NCI-H2029 (cell line): ENCODE results near the gene ADAMTS2.
"Not testable (repeated sequence)": the region's sequence is repeated elsewhere in the genome, so short reads cannot be mapped to it uniquely, and the experiment has no call there.

ENCODE experiments used
- DNase-seq: peaks from one replicate; lab custom pipeline; 2025; lab: John Stamatoyannopoulos, UW

Gene ADAMTS2

GRCh38 chr5:179217356-179217755 lies 127.9 kb downstream of the ADAMTS2 start:
- DNase-seq = no peak

GRCh38 chr5:179216381-179216780 lies 128.9 kb downstream of the ADAMTS2 start:
- DNase-seq = not testable (repeated sequence)

- DNase-seq = no peak
Observed at GRCh38 chr5:179215576-179215975, 129.7 kb downstream of the ADAMTS2 start.

GRCh38 chr5:179214678-179215077 lies 130.6 kb downstream of the ADAMTS2 start:
- no peak for DNase-seq

- no peak for DNase-seq
Observed at GRCh38 chr5:179212870-179213269, 132.4 kb downstream of the ADAMTS2 start.

- DNase-seq = no peak
Observed at GRCh38 chr5:179211631-179212030, 133.6 kb downstream of the ADAMTS2 start.

- no peak for DNase-seq
Observed at GRCh38 chr5:179211068-179211467, 134.2 kb downstream of the ADAMTS2 start.

GRCh38 chr5:179210478-179210877 lies 134.8 kb downstream of the ADAMTS2 start:
- no peak for DNase-seq

GRCh38 chr5:179209359-179210150 lies 135.7 kb downstream of the ADAMTS2 start:
- no peak for DNase-seq

GRCh38 chr5:179208706-179209358 lies 136.4 kb downstream of the ADAMTS2 start:
- DNase-seq = no peak

GRCh38 chr5:179207920-179208705 lies 137.1 kb downstream of the ADAMTS2 start:
- no peak for DNase-seq

GRCh38 chr5:179207470-179207869 lies 137.8 kb downstream of the ADAMTS2 start:
- DNase-seq = no peak

- no peak for DNase-seq
Observed at GRCh38 chr5:179206366-179206765, 138.9 kb downstream of the ADAMTS2 start.

- no peak for DNase-seq
Observed at GRCh38 chr5:179205277-179205676, 140.0 kb downstream of the ADAMTS2 start.

- no peak for DNase-seq
Observed at GRCh38 chr5:179204572-179204971, 140.7 kb downstream of the ADAMTS2 start.

GRCh38 chr5:179203248-179203647 lies 142.0 kb downstream of the ADAMTS2 start:
- no peak for DNase-seq

- DNase-seq = no peak
Observed at GRCh38 chr5:179201986-179202385, 143.3 kb downstream of the ADAMTS2 start.

GRCh38 chr5:179199246-179199645 lies 146.0 kb downstream of the ADAMTS2 start:
- DNase-seq = no peak

- DNase-seq = no peak
Observed at GRCh38 chr5:179198825-179199224, 146.4 kb downstream of the ADAMTS2 start.

- no peak for DNase-seq
Observed at GRCh38 chr5:179196405-179197079, 148.7 kb downstream of the ADAMTS2 start.

GRCh38 chr5:179195561-179196404 lies 149.5 kb downstream of the ADAMTS2 start:
- no peak for DNase-seq
